ENCODE measurements around the gene TBC1D22A. TPM values are rescaled to one million over a fixed set of nuclear protein-coding genes. Genes with fewer than 3 reads are reported as not detected.

The TBC1D22A gene
- total and polyA plus RNA-seq, 2 donors: 11.8 to 25.7 TPM

DNA sequence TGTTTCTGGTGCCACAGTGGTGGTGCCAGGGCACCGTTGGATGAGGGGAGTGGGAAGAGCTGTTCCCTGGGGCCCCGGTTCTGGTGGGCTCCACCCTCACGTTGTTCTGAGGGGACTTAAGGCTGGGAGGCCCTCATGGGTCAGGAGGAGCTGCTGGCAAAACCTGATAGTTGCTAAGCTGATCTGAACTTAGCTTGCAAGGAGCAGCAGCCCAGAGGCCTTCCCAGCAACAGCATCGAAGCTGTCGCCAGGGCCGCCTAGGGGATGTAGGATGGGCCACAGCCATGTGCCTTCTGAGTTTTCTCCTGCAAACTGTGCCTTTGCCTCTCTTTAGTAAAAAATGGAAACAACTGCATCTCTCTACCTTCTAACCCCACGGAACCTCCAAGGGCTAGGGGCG is 240.2 kb downstream of the TBC1D22A start:
- Histone ChIP-seq H3K27me3 (ENCODE audit: control insufficient read depth in 2 of 2, insufficient read depth in 1 of 2, low read length in 1 of 2) (no peaks in the 10 kb centered on the region), H3K4me1 (ENCODE audit: control insufficient read depth in 2 of 2, insufficient read depth in 2 of 2, low read length in 2 of 2) (peaks cover 0 to 15% of the 10 kb centered on the region in 2 donors), H3K36me3 (ENCODE audit: control insufficient read depth in 2 of 2, insufficient read depth in 2 of 2, low read length in 1 of 2) (peaks cover 0 to 14% of the 10 kb centered on the region in 2 donors), H3K4me3 (ENCODE audit: low read length in 2 of 2) (no peak overlapping the region), H3K9me3 (ENCODE audit: control insufficient read depth in 2 of 2, insufficient read depth in 1 of 2, low read length in 1 of 2) (no peaks in the 10 kb centered on the region), H3K27ac (ENCODE audit: low read depth in 1 of 2, low read length in 1 of 2) (no peak overlapping the region)
- 94% methylated on average over 8 of the region's 8 CpGs for WGBS
- DNase-seq (ENCODE audit: low read depth in 6 of 9, low spot score in 9 of 9): no peak

DNA sequence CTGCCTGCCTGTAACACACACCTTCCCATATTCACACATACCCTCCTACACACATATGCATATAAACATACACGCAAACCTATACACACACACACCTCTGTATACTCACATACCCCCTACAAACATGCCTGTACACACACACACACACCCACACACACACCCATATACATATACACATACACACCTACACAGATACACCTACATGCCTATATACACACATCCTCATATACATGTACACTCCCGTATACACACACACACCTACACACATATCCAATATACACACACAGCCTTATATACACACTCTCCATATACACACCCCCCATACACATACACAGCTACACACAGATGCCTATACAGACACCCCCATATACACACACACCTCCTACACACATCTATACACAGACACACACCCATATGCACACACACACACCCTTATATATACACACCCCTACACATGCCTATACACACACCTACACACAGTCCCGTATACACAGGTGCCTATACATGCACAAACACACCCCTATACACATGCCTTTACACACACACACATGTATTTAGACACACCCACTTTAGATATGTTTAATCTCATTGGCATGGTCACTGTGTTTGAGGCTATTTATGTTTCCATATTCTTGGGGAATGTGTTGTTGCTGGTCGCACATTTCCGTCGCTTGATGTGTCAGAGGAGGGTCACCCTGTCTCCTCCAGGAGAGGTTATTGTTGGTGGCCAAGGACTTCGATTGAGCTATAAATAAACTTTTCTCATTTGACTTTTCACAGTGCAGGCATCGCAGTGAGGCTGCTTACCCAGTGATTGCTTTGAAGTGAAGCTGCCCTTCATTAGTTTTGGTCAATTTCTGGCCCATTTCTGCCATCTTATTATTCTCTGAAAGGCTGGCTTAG is 243.3 kb downstream of the TBC1D22A start:
- Histone ChIP-seq H3K9me3 (ENCODE audit: control insufficient read depth in 2 of 2, insufficient read depth in 1 of 2, low read length in 1 of 2) (no peaks in the 10 kb centered on the region), H3K4me1 (ENCODE audit: control insufficient read depth in 2 of 2, insufficient read depth in 2 of 2, low read length in 2 of 2) (peaks cover 0 to 15% of the 10 kb centered on the region in 2 donors), H3K27ac (ENCODE audit: low read depth in 1 of 2, low read length in 1 of 2) (no peak overlapping the region), H3K36me3 (ENCODE audit: control insufficient read depth in 2 of 2, insufficient read depth in 2 of 2, low read length in 1 of 2) (peaks cover 0 to 31% of the 10 kb centered on the region in 2 donors), H3K4me3 (ENCODE audit: low read length in 2 of 2) (no peak overlapping the region), H3K27me3 (ENCODE audit: control insufficient read depth in 2 of 2, insufficient read depth in 1 of 2, low read length in 1 of 2) (no peaks in the 10 kb centered on the region)
- WGBS: 98% methylated on average over 8 of the region's 8 CpGs
- no peak for DNase-seq (ENCODE audit: low read depth in 6 of 9, low spot score in 9 of 9)

GRCh38 chr22:47006433-47006832 is 244.0 kb downstream of the TBC1D22A start:
- H3K4me1 ChIP-seq (ENCODE audit: control insufficient read depth in 2 of 2, insufficient read depth in 2 of 2, low read length in 2 of 2): peaks cover 0 to 13% of the 10 kb centered on the region in 2 donors
- WGBS: 91% methylated on average over 15 of the region's 15 CpGs
- no peak for DNase-seq (ENCODE audit: low read depth in 6 of 9, low spot score in 9 of 9)

DNA sequence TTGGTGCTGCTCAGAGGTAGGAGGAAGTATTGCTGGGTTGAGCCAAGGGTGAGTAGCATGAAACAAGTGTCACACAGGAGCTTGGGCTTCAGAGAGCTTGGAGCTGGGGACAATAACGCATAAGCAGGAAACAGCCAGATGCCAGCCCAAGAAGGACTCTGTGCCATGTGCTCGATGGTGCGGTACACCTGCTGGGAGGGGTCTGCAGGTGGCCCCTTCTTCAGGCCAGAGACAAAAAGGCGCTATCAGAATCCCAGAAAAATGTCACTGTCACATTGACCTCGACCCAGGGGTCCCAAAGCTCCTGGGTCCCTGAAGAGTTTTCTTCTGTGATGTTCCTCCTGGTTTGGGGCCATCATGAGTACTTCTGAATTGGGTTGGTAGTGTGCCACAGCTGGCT is 244.4 kb downstream of the TBC1D22A start:
- peaks cover 0 to 34% of the 10 kb centered on the region in 2 donors for H3K36me3 ChIP-seq (ENCODE audit: control insufficient read depth in 2 of 2, insufficient read depth in 2 of 2, low read length in 1 of 2)
- WGBS: 94% methylated on average over 5 of the region's 5 CpGs
- DNase-seq (ENCODE audit: low read depth in 6 of 9, low spot score in 9 of 9): no peak
- no peaks in the 10 kb centered on the region for H3K9me3 ChIP-seq (ENCODE audit: control insufficient read depth in 2 of 2, insufficient read depth in 1 of 2, low read length in 1 of 2)
- H3K4me1 ChIP-seq (ENCODE audit: control insufficient read depth in 2 of 2, insufficient read depth in 2 of 2, low read length in 2 of 2): peaks cover 0 to 13% of the 10 kb centered on the region in 2 donors
- no peaks in the 10 kb centered on the region for H3K27me3 ChIP-seq (ENCODE audit: control insufficient read depth in 2 of 2, insufficient read depth in 1 of 2, low read length in 1 of 2)
- no peak overlapping the region for H3K4me3 ChIP-seq (ENCODE audit: low read length in 2 of 2)
- no peak overlapping the region for H3K27ac ChIP-seq (ENCODE audit: low read depth in 1 of 2, low read length in 1 of 2)

More at GRCh38 chr22:47006433-47006832, 244.0 kb downstream of the TBC1D22A start:
- Histone ChIP-seq H3K27me3 (ENCODE audit: control insufficient read depth in 2 of 2, insufficient read depth in 1 of 2, low read length in 1 of 2) (no peaks in the 10 kb centered on the region), H3K9me3 (ENCODE audit: control insufficient read depth in 2 of 2, insufficient read depth in 1 of 2, low read length in 1 of 2) (no peaks in the 10 kb centered on the region), H3K27ac (ENCODE audit: low read depth in 1 of 2, low read length in 1 of 2) (no peak overlapping the region), H3K36me3 (ENCODE audit: control insufficient read depth in 2 of 2, insufficient read depth in 2 of 2, low read length in 1 of 2) (peaks cover 0 to 34% of the 10 kb centered on the region in 2 donors), H3K4me3 (ENCODE audit: low read length in 2 of 2) (no peak overlapping the region)

GRCh38 chr22:47007496-47007895 is 245.0 kb downstream of the TBC1D22A start:
- Histone ChIP-seq H3K27me3 (ENCODE audit: control insufficient read depth in 2 of 2, insufficient read depth in 1 of 2, low read length in 1 of 2) (no peaks in the 10 kb centered on the region), H3K4me3 (ENCODE audit: low read length in 2 of 2) (no peak overlapping the region), H3K27ac (ENCODE audit: low read depth in 1 of 2, low read length in 1 of 2) (no peak overlapping the region), H3K4me1 (ENCODE audit: control insufficient read depth in 2 of 2, insufficient read depth in 2 of 2, low read length in 2 of 2) (peaks cover 0 to 13% of the 10 kb centered on the region in 2 donors), H3K36me3 (ENCODE audit: control insufficient read depth in 2 of 2, insufficient read depth in 2 of 2, low read length in 1 of 2) (peaks cover 0 to 34% of the 10 kb centered on the region in 2 donors), H3K9me3 (ENCODE audit: control insufficient read depth in 2 of 2, insufficient read depth in 1 of 2, low read length in 1 of 2) (no peaks in the 10 kb centered on the region)
- WGBS: 98% methylated on average over 2 of the region's 2 CpGs
- DNase-seq (ENCODE audit: low read depth in 6 of 9, low spot score in 9 of 9): no peak

GRCh38 chr22:47008208-47008885 is 245.9 kb downstream of the TBC1D22A start:
- DNase-seq (ENCODE audit: low read depth in 6 of 9, low spot score in 9 of 9): no peak
- 98% methylated on average over 5 of the region's 5 CpGs for whole genome bisulfite sequencing
- Histone ChIP-seq H3K27ac (ENCODE audit: low read depth in 1 of 2, low read length in 1 of 2) (no peak overlapping the region), H3K4me1 (ENCODE audit: control insufficient read depth in 2 of 2, insufficient read depth in 2 of 2, low read length in 2 of 2) (peaks cover 0 to 17% of the 10 kb centered on the region in 2 donors), H3K4me3 (ENCODE audit: low read length in 2 of 2) (no peak overlapping the region), H3K27me3 (ENCODE audit: control insufficient read depth in 2 of 2, insufficient read depth in 1 of 2, low read length in 1 of 2) (no peaks in the 10 kb centered on the region), H3K9me3 (ENCODE audit: control insufficient read depth in 2 of 2, insufficient read depth in 1 of 2, low read length in 1 of 2) (no peaks in the 10 kb centered on the region), H3K36me3 (ENCODE audit: control insufficient read depth in 2 of 2, insufficient read depth in 2 of 2, low read length in 1 of 2) (peaks cover 0 to 38% of the 10 kb centered on the region in 2 donors)

GRCh38 chr22:47009304-47010101 is 247.1 kb downstream of the TBC1D22A start:
- no peak for DNase-seq (ENCODE audit: low read depth in 6 of 9, low spot score in 9 of 9)
- H3K36me3 ChIP-seq (ENCODE audit: control insufficient read depth in 2 of 2, insufficient read depth in 2 of 2, low read length in 1 of 2): peaks cover 0 to 32% of the 10 kb centered on the region in 2 donors
- WGBS: 97% methylated on average over 8 of the region's 8 CpGs

DNA sequence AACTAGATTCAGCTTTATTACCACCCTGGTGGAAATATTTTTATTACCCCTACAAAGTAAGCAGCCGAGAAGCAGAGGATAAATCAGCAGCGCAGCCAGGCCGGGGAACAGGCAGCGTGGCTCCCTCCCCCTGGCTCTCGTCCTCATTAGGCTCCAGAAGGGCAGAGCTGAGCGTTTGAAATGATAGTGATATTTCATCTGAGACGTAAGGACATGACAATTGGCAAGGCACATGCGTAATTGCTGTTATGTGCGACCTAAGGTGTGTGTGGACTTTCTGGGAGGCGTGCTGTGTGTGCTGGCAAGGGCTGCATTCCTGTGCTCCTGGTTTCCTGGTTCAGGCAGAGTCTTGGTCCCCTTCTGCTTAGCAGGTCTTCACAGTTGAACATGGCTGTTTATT is 247.8 kb downstream of the TBC1D22A start:
- no peak overlapping the region for H3K27ac ChIP-seq (ENCODE audit: low read depth in 1 of 2, low read length in 1 of 2)
- H3K4me3 ChIP-seq (ENCODE audit: low read length in 2 of 2): no peak overlapping the region
- H3K36me3 ChIP-seq (ENCODE audit: control insufficient read depth in 2 of 2, insufficient read depth in 2 of 2, low read length in 1 of 2): peaks cover 0 to 29% of the 10 kb centered on the region in 2 donors
- 98% methylated on average over 10 of the region's 10 CpGs for WGBS
- no peaks in the 10 kb centered on the region for H3K27me3 ChIP-seq (ENCODE audit: control insufficient read depth in 2 of 2, insufficient read depth in 1 of 2, low read length in 1 of 2)
- peaks cover 0 to 17% of the 10 kb centered on the region in 2 donors for H3K4me1 ChIP-seq (ENCODE audit: control insufficient read depth in 2 of 2, insufficient read depth in 2 of 2, low read length in 2 of 2)
- H3K9me3 ChIP-seq (ENCODE audit: control insufficient read depth in 2 of 2, insufficient read depth in 1 of 2, low read length in 1 of 2): no peaks in the 10 kb centered on the region
- no peak for DNase-seq (ENCODE audit: low read depth in 6 of 9, low spot score in 9 of 9)

More at GRCh38 chr22:47009304-47010101, 247.1 kb downstream of the TBC1D22A start:
- Histone ChIP-seq H3K4me3 (ENCODE audit: low read length in 2 of 2) (no peak overlapping the region), H3K4me1 (ENCODE audit: control insufficient read depth in 2 of 2, insufficient read depth in 2 of 2, low read length in 2 of 2) (peaks cover 0 to 17% of the 10 kb centered on the region in 2 donors), H3K27me3 (ENCODE audit: control insufficient read depth in 2 of 2, insufficient read depth in 1 of 2, low read length in 1 of 2) (no peaks in the 10 kb centered on the region), H3K9me3 (ENCODE audit: control insufficient read depth in 2 of 2, insufficient read depth in 1 of 2, low read length in 1 of 2) (no peaks in the 10 kb centered on the region), H3K27ac (ENCODE audit: low read depth in 1 of 2, low read length in 1 of 2) (no peak overlapping the region)
